Pancreas (tissue), 10 donors: ENCODE data around the gene RAB19. TPM values are rescaled to one million over a fixed set of nuclear protein-coding genes. Genes with fewer than 3 reads are reported as not detected.

Source experiments
- ATAC-seq, 4 donors: fragments of 200-7000 bp; cut with Tn5 transposase; one replicate each; pipeline versions ENCODE4 v1.8.0 to v1.9.1; 2020; ENCODE audit warnings: mild to moderate bottlenecking in 4 of 4, moderate library complexity in 4 of 4
- DNase-seq, 6 donors: peaks; one replicate each; pipeline ENCODE4 v3.0.0-alpha.2; 2020
- FAIRE-seq: peaks from 2 replicates; lab custom pipeline; 2012; peaks lifted over from hg19 to GRCh38; lab: Jason Lieb, UNC
- H3K27ac ChIP-seq, 4 donors: fragments of 200-600 bp; sonication (generic); 1 replicate in 3 of 4; 2 replicates in 1 of 4; pipeline versions ENCODE4 v1.5.0 to v1.8.0; 2020
- H3K27me3 ChIP-seq, 4 donors: fragments of 200-600 bp; one replicate each; pipeline ENCODE4 v1.8.0; 2021
- H3K36me3 ChIP-seq, 3 donors: fragments of 200-600 bp; sonication (generic) in 1 of 3; one replicate each; pipeline versions ENCODE4 v1.5.0 to v1.8.0; 2020 to 2021
- H3K4me1 ChIP-seq, 3 donors: fragments of 200-600 bp; one replicate each; pipeline ENCODE4 v1.8.0; 2021
- H3K4me3 ChIP-seq, 4 donors: fragments of 200-600 bp; sonication (generic) in 2 of 4; one replicate each; pipeline versions ENCODE4 v1.5.0 to v1.8.0; 2020 to 2021
- H3K9me3 ChIP-seq, 4 donors: fragments of 200-600 bp; one replicate each; pipeline ENCODE4 v1.8.0; 2021
- WGBS, 2 donors: extraction: QIAGEN DNeasy Blood & Tissue Kit; methylation state at CpG; one replicate each; pipeline ENCODE4 v1.1.7; 2013; 5-methylcytosine and 5-hydroxymethylcytosine counted together
- intact Hi-C, 3 donors: fragments of 100-400 bp; cut with DNase I; formaldehyde crosslinking; loops; one replicate each; pipeline versions ENCODE4 v1.11.1 to v1.14.2; 2022
- polyA plus RNA-seq, 2 donors: library from polyadenylated mRNA; stranded (reverse); fragments of 200-250 nt; gene quantifications; one replicate each; pipeline ENCODE4 v1.2.3, GENCODE V29; 2013
- total RNA-seq, 6 donors: library from RNA; stranded (reverse); fragmentation: NEBNext Ultra II Directional in 4 of 6; extraction: Animal tissue kit (Norgen Biotek cat#: 25700) in 4 of 6; gene quantifications; one replicate each; pipeline versions ENCODE4 v1.2.1 to v1.2.4, GENCODE V29; 2021 to 2023
- TF ChIP-seq, protein P1 (sequence below), 4 donors: fragments of 200-600 bp; sonication (generic) in 3 of 4; IDR thresholded peaks; one replicate each; pipeline versions ENCODE4 v1.5.0 to v1.8.0; 2021; ENCODE audit warnings: antibody characterized with exemption in 4 of 4
- donor health status: healthy with polysubstance abuse.
- donor health status: DM: no; HTN: no; CAD: no; lungs with moderate emphysema.
- donor health status: DM: no; HTN: no; CAD: no.
- donor health status: control.
- donor health status: control.
- donor health status: Bipolar disorder and iron deficiency.
- donor health status: DM: yes; HTN: yes; CAD: no.
- donor health status: DM: no; HTN: no; CAD: no.
- donor health status: DM: no; HTN: no; CAD: no.
- donor health status: DM: yes; HTN: yes; CAD: no.

The RAB19 gene
- total and polyA plus RNA-seq, 8 donors: 1.5 to 10.7 (median 6.1) TPM

DNA sequence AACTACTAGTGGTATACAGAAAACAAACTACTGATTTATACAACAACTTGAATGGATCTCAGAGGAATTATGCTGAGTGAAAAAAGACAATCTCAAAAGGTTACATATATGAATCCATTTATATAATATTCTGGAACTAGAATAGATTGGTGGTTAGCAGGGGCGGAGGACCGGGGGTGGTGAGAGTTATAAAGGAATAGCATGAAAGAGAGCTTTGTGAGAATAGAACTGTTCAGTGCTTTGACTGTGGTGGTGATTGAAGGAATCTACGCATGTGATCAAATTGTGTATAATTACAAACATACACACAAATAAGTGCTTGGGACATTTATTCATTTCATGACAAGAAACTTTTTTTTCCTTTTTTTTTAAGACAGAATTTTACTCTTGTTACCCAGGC is 19.6 kb downstream of the RAB19 start:
- ATAC-seq (no peak), DNase-seq (no peak), FAIRE-seq (no peak)
- H3K36me3 ChIP-seq: no peaks in the 10 kb centered on the region
- TF ChIP-seq, protein P1, sequence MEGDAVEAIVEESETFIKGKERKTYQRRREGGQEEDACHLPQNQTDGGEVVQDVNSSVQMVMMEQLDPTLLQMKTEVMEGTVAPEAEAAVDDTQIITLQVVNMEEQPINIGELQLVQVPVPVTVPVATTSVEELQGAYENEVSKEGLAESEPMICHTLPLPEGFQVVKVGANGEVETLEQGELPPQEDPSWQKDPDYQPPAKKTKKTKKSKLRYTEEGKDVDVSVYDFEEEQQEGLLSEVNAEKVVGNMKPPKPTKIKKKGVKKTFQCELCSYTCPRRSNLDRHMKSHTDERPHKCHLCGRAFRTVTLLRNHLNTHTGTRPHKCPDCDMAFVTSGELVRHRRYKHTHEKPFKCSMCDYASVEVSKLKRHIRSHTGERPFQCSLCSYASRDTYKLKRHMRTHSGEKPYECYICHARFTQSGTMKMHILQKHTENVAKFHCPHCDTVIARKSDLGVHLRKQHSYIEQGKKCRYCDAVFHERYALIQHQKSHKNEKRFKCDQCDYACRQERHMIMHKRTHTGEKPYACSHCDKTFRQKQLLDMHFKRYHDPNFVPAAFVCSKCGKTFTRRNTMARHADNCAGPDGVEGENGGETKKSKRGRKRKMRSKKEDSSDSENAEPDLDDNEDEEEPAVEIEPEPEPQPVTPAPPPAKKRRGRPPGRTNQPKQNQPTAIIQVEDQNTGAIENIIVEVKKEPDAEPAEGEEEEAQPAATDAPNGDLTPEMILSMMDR (IDR thresholded peaks at IDR 0.05): no peak
- H3K27ac ChIP-seq: no peak overlapping the region
- H3K4me1 ChIP-seq: peaks cover 0 to 6% (median 0%) of the 10 kb centered on the region in 3 donors
- no peak overlapping the region for H3K4me3 ChIP-seq
- intact Hi-C loops: no loop called here
- WGBS, 2 donors: 96 to 97% methylated on average over 3 of the region's 3 CpGs
- no peaks in the 10 kb centered on the region for H3K27me3 ChIP-seq
- no peaks in the 10 kb centered on the region for H3K9me3 ChIP-seq

DNA sequence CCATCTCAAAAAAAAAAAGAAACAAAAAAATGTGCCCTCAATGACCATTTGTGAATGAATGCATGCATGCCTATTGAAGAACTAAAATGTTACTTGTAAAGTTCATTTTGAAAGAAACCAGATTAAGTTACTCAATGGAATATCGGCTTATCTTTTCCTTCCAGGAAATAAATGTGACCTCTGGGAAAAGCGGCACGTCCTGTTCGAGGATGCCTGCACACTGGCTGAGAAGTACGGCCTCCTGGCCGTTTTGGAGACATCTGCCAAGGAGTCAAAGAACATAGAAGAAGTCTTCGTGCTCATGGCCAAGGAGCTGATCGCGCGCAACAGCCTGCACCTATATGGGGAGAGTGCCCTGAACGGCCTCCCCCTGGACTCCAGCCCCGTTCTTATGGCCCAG is 21.9 kb downstream of the RAB19 start:
- Histone ChIP-seq H3K4me1 (no peaks in the 10 kb centered on the region), H3K9me3 (no peaks in the 10 kb centered on the region), H3K27me3 (no peaks in the 10 kb centered on the region), H3K4me3 (no peak overlapping the region), H3K36me3 (no peaks in the 10 kb centered on the region), H3K27ac (no peak overlapping the region)
- FAIRE-seq (no peak), ATAC-seq (no peak), DNase-seq (no peak)
- intact Hi-C loops: no loop called here
- TF ChIP-seq, protein P1 (IDR thresholded peaks at IDR 0.05): no peak
- WGBS, 2 donors: 86 to 87% methylated on average over 12 of the region's 12 CpGs

DNA sequence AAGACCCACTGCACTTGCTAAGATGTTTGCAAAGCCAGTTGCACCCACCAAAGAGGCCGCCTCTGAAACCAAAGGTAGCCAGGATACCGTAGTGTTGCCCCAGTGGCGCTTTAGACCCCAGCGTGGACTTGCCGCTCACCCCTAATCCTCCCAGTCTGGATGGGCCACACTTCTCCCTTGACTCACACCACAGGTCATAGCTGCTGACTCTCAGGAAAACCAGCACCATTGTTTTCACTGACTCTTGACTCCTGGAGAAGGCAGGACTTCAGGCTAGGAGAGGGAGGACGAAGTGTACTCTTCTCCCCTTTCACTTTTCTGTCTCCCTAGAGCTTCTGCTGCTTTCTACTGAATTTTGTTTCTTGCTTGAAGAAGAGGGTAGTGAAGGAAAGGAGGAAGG is 22.3 kb downstream of the RAB19 start:
- WGBS, 2 donors: 97 to 98% methylated on average over 6 of the region's 6 CpGs
- Histone ChIP-seq H3K27me3 (no peaks in the 10 kb centered on the region), H3K27ac (no peak overlapping the region), H3K36me3 (no peaks in the 10 kb centered on the region), H3K9me3 (no peaks in the 10 kb centered on the region), H3K4me1 (no peaks in the 10 kb centered on the region), H3K4me3 (no peak overlapping the region)
- intact Hi-C loops: no loop called here
- DNase-seq: no peak
- TF ChIP-seq, protein P1 (IDR thresholded peaks at IDR 0.05): no peak
- ATAC-seq: no peak
- no peak for FAIRE-seq

DNA sequence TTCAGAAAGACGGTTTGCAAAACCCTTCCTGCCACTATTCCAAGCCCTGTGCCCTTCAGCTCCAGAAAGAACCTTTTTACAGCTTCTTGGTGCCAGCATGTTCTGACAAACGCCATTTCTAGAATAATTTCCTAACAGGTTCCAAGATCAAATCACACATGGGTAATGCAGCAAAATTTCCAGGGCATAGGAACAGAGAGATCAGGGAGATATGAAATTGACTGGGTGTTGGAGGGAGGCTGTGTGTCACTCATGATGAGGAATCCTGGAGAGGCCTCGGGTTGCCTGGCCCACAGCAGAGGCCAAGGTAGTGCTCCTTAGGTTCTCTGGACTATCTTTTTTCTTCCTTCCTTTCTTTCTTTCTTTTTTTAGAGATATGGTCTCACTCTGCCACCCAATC is 29.5 kb downstream of the RAB19 start:
- TF ChIP-seq, protein P1 (IDR thresholded peaks at IDR 0.05): no peak
- H3K36me3 ChIP-seq: no peaks in the 10 kb centered on the region
- no peaks in the 10 kb centered on the region for H3K9me3 ChIP-seq
- DNase-seq (no peak), ATAC-seq (no peak), FAIRE-seq (no peak)
- H3K27me3 ChIP-seq: no peaks in the 10 kb centered on the region
- intact Hi-C loops: no loop called here
- 67 to 74% methylated on average over 3 of the region's 3 CpGs for WGBS, 2 donors
- H3K27ac ChIP-seq: no peak overlapping the region
- H3K4me1 ChIP-seq: no peaks in the 10 kb centered on the region
- no peak overlapping the region for H3K4me3 ChIP-seq

DNA sequence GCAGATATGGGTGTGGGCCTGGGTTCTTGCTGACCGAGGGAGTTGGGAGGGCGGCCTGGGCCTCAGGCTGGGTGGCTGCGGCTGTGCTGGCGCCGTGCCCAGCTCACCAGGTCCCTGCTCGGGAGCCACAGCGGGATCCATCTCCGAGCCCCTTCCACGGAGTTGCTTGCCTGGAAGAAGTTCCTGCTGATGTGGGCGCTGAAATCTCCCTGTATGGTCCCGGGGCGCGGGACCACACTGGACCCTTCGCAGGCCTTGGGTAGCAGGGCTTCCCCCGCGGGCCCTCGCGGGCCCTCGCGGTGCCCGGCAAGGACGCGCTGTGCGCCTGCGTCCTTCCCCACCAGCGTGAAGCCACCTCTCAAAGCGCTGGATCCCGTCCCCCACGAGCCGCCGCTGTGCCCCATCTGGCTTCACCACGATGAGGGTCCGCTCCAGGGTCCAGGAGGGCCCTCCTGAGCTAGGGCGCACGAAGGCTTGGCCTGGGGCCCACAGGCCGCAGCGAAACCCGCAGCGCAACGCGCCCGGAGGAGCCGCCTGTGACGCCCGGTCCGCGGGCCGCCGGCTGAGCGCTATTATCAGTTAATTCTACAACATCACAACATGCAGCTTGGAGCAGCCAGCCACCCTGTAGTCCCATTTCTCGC is 31.5 kb downstream of the RAB19 start:
- Histone ChIP-seq H3K27ac (no peak overlapping the region), H3K4me3 (peak overlapping the region in 1 of 4 donors; percentile 26), H3K27me3 (no peaks in the 10 kb centered on the region), H3K4me1 (no peaks in the 10 kb centered on the region), H3K36me3 (no peaks in the 10 kb centered on the region), H3K9me3 (no peaks in the 10 kb centered on the region)
- WGBS, 2 donors: 44 to 56% methylated on average over 43 to 51 of the region's 51 CpGs
- intact Hi-C loops: no loop called here
- no peak for FAIRE-seq
- ATAC-seq: peak in 3 of 4 donors; percentile 16 to 52 (median 35)
- TF ChIP-seq, protein P1 (IDR thresholded peaks at IDR 0.05): no peak
- peak in 2 of 6 donors; percentile 59 to 66 for DNase-seq
